Measurements from ENCODE around the gene PARD3.

DNA sequence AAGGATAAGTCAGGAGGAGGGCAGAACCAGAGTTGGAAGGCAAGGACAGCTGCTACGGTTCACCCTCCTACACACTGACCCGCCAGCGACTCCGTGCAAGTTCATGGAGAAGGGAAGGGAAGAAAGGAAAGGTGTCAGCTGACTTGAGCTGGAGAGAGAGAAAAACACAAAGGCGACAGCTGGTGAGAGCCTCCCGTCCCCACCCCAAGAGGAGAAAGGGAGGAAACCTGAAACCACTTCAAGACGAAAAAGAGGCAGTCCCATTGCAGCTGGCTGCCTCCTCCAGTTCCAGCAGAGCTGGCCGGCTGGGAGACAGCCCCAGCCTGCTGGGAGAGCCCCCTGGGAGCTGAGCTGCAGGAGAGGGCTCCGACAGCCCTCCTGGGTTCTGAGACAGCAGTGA, 75.2 kb downstream of the PARD3 start:
- TF ChIP-seq CTCF (IDR thresholded peaks at IDR 0.05) = no peak
- no peak for TF ChIP-seq POLR2A (IDR thresholded peaks at IDR 0.05)

Measured in Peyer's patch (tissue), 4 donors.